Measurements from ENCODE around the gene NAA16.
A peak's percentile ranks its signal among the peaks of the same experiment; 100 is the strongest.
"Not testable (repeated sequence)": the region's sequence is repeated elsewhere in the genome, so short reads cannot be mapped to it uniquely, and the experiment has no call there.

The NAA16 gene

GRCh38 chr13:41356385-41356648 is 45.2 kb downstream of the NAA16 start:
- not testable (repeated sequence) for DNase-seq (ENCODE audit: low spot score)

- DNase-seq (ENCODE audit: low spot score), result no peak
These were observed 45.7 kb downstream of the NAA16 start for GRCh38 chr13:41356786-41357185.

- no peak for DNase-seq (ENCODE audit: low spot score)
These were observed 50.4 kb downstream of the NAA16 start for GRCh38 chr13:41361491-41361890.

GRCh38 chr13:41364043-41364442 is 53.0 kb downstream of the NAA16 start:
- no peak for DNase-seq (ENCODE audit: low spot score)

GRCh38 chr13:41365631-41366030 is 54.6 kb downstream of the NAA16 start:
- DNase-seq (ENCODE audit: low spot score), result no peak

- DNase-seq (ENCODE audit: low spot score), result no peak
These were observed 59.7 kb downstream of the NAA16 start for GRCh38 chr13:41370736-41371135.

GRCh38 chr13:41377446-41377845 is 66.4 kb downstream of the NAA16 start:
- no peak for DNase-seq (ENCODE audit: low spot score)

GRCh38 chr13:41382431-41382830 is 71.4 kb downstream of the NAA16 start:
- no peak for DNase-seq (ENCODE audit: low spot score)

- no peak for DNase-seq (ENCODE audit: low spot score)
These were observed 72.3 kb downstream of the NAA16 start for GRCh38 chr13:41383386-41383785.

- no peak for DNase-seq (ENCODE audit: low spot score)
These were observed 73.9 kb downstream of the NAA16 start for GRCh38 chr13:41384749-41385503.

GRCh38 chr13:41386211-41386610 is 75.1 kb downstream of the NAA16 start:
- DNase-seq (ENCODE audit: low spot score), result peak; percentile 20

GRCh38 chr13:41387576-41387975 is 76.5 kb downstream of the NAA16 start:
- no peak for DNase-seq (ENCODE audit: low spot score)

GRCh38 chr13:41388143-41388881 is 77.2 kb downstream of the NAA16 start:
- no peak for DNase-seq (ENCODE audit: low spot score)

GRCh38 chr13:41389580-41389979 is 78.5 kb downstream of the NAA16 start:
- DNase-seq (ENCODE audit: low spot score), result no peak

GRCh38 chr13:41394166-41394565 is 83.1 kb downstream of the NAA16 start:
- no peak for DNase-seq (ENCODE audit: low spot score)

- DNase-seq (ENCODE audit: low spot score), result no peak
These were observed 87.6 kb downstream of the NAA16 start for GRCh38 chr13:41398494-41399170.

GRCh38 chr13:41401366-41401765 is 90.3 kb downstream of the NAA16 start:
- no peak for DNase-seq (ENCODE audit: low spot score)

- no peak for DNase-seq (ENCODE audit: low spot score)
These were observed 91.8 kb downstream of the NAA16 start for GRCh38 chr13:41402691-41403511.

- DNase-seq (ENCODE audit: low spot score), result no peak
These were observed 92.9 kb downstream of the NAA16 start for GRCh38 chr13:41403983-41404382.

GRCh38 chr13:41405367-41405766 is 94.3 kb downstream of the NAA16 start:
- no peak for DNase-seq (ENCODE audit: low spot score)

- no peak for DNase-seq (ENCODE audit: low spot score)
These were observed 96.3 kb downstream of the NAA16 start for GRCh38 chr13:41407380-41407779.

GRCh38 chr13:41408121-41408520 is 97.1 kb downstream of the NAA16 start:
- no peak for DNase-seq (ENCODE audit: low spot score)

All from pons (tissue), 1 donor.